Loucy (cell line): ENCODE measurements around the gene PEAK1.

Experiments
- EZH2phosphoT487 ChIP-seq: fragments of 200-600 bp; IDR thresholded peaks from 2 replicates; pipeline ENCODE4 v1.6.1; 2018; ENCODE audit warnings: antibody characterized with exemption, mild to moderate bottlenecking, moderate library complexity, borderline replicate concordance
- TF ChIP-seq, protein P1 (sequence below): fragments of 200-600 bp; sonication (generic); conservative IDR thresholded peaks from 2 replicates; pipeline ENCODE4 v1.5.1; 2014; ENCODE audit warnings: mild to moderate bottlenecking, antibody characterized with exemption, low read length

GRCh38 chr15:77144026-77144425 is 275.9 kb downstream of the PEAK1 start:
- TF ChIP-seq, protein P1, sequence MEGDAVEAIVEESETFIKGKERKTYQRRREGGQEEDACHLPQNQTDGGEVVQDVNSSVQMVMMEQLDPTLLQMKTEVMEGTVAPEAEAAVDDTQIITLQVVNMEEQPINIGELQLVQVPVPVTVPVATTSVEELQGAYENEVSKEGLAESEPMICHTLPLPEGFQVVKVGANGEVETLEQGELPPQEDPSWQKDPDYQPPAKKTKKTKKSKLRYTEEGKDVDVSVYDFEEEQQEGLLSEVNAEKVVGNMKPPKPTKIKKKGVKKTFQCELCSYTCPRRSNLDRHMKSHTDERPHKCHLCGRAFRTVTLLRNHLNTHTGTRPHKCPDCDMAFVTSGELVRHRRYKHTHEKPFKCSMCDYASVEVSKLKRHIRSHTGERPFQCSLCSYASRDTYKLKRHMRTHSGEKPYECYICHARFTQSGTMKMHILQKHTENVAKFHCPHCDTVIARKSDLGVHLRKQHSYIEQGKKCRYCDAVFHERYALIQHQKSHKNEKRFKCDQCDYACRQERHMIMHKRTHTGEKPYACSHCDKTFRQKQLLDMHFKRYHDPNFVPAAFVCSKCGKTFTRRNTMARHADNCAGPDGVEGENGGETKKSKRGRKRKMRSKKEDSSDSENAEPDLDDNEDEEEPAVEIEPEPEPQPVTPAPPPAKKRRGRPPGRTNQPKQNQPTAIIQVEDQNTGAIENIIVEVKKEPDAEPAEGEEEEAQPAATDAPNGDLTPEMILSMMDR: no peak
- TF ChIP-seq EZH2phosphoT487: no peak
